Muscle of arm (tissue), 12 donors: ENCODE data around the gene ATG2B. TPM values are rescaled to one million over a fixed set of nuclear protein-coding genes. Genes with fewer than 3 reads are reported as not detected.
"Not testable (repeated sequence)": the region's sequence is repeated elsewhere in the genome, so short reads cannot be mapped to it uniquely, and the experiment has no call there.

Experiments used
- DNase-seq: peaks from one replicate; pipeline ENCODE4 v3.0.0-alpha.2; 2013
- polyA plus RNA-seq, 12 donors: library from polyadenylated mRNA; unstranded; fragments of 120-200 nt; gene quantifications; one replicate each; pipeline ENCODE4 v1.2.1, GENCODE V29; 2013; ENCODE audit not compliant: insufficient read length in 12 of 12

The ATG2B gene
- polyA plus RNA-seq, 12 donors, result 11.8 to 24.1 (median 16.0) TPM; not detected in 1

- no peak for DNase-seq
Observed at GRCh38 chr14:96252323-96252998, 110.7 kb downstream of the ATG2B start.

- no peak for DNase-seq
Observed at GRCh38 chr14:96251656-96252155, 111.4 kb downstream of the ATG2B start.

- no peak for DNase-seq
Observed at GRCh38 chr14:96250485-96250884, 112.7 kb downstream of the ATG2B start.

- DNase-seq, result no peak
Observed at GRCh38 chr14:96249029-96249428, 114.1 kb downstream of the ATG2B start.

- no peak for DNase-seq
Observed at GRCh38 chr14:96247031-96247430, 116.1 kb downstream of the ATG2B start.

- no peak for DNase-seq
Observed at GRCh38 chr14:96246539-96246847, 116.6 kb downstream of the ATG2B start.

- no peak for DNase-seq
Observed at GRCh38 chr14:96245710-96246538, 117.2 kb downstream of the ATG2B start.

- DNase-seq, result not testable (repeated sequence)
Observed at GRCh38 chr14:96245074-96245473, 118.1 kb downstream of the ATG2B start.

- no peak for DNase-seq
Observed at GRCh38 chr14:96243785-96244184, 119.4 kb downstream of the ATG2B start.

GRCh38 chr14:96242126-96242525 lies 121.0 kb downstream of the ATG2B start:
- DNase-seq, result no peak

GRCh38 chr14:96240641-96241040 lies 122.5 kb downstream of the ATG2B start:
- DNase-seq, result no peak

- DNase-seq, result no peak
Observed at GRCh38 chr14:96239711-96240141, 123.4 kb downstream of the ATG2B start.

- no peak for DNase-seq
Observed at GRCh38 chr14:96238676-96239265, 124.4 kb downstream of the ATG2B start.

GRCh38 chr14:96237641-96238040 lies 125.5 kb downstream of the ATG2B start:
- no peak for DNase-seq

GRCh38 chr14:96235426-96235825 lies 127.7 kb downstream of the ATG2B start:
- DNase-seq, result no peak

GRCh38 chr14:96233661-96234060 lies 129.5 kb downstream of the ATG2B start:
- DNase-seq, result no peak

GRCh38 chr14:96232506-96232905 lies 130.6 kb downstream of the ATG2B start:
- no peak for DNase-seq

GRCh38 chr14:96231526-96232130 lies 131.5 kb downstream of the ATG2B start:
- no peak for DNase-seq

- peak; percentile 49 for DNase-seq
Observed at GRCh38 chr14:96231056-96231455, 132.1 kb downstream of the ATG2B start.

- no peak for DNase-seq
Observed at GRCh38 chr14:96229315-96229714, 133.8 kb downstream of the ATG2B start.
